Measurements from ENCODE around the gene ISG20. TPM values are rescaled to one million over a fixed set of nuclear protein-coding genes. Genes with fewer than 3 reads are reported as not detected.

ISG20 gene
- total and polyA plus RNA-seq, 2 experiments from 2014 or later, result 1.4 TPM; not detected in 1

DNA sequence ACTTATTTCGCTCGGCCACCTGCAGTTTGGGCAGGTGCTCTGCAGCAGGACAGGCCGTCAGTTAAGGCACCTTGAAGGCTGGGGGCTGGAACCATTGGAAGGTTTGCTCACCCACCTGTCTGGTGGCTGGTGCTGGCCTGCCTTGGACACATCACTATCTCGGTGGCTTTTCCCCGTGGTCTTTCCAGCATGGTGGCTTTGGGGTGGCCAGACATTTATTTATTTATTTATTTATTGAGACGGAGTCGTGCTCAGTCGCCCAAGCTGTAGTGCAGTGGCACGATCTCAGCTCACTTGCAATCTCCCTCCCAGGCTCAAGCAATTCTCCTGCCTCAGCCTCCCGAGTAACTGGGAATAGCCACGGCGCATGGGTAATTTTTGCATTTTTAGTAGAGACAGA, 11.7 kb downstream of the ISG20 start:
- H3K4me1 ChIP-seq (ENCODE audit: insufficient read depth), result peaks cover 8% of the 10 kb centered on the region; the same call in 1 of the 2 replicates
- no peaks in the 10 kb centered on the region for H3F3A ChIP-seq (ENCODE audit: insufficient read depth)
- WGBS, 2 experiments (ENCODE audit: low coverage in 1 of 2, low lambda C conversion rate in 2 of 2, missing lambda C conversion rate in 2 of 2), result 97 to 98% methylated on average over 12 of the region's 12 CpGs
- H3K9ac ChIP-seq, result no peak overlapping the region
- H4K20me1 ChIP-seq (ENCODE audit: insufficient read depth), result no peaks in the 10 kb centered on the region
- no peaks in the 10 kb centered on the region for H3K36me3 ChIP-seq (ENCODE audit: low read depth)
- no peak overlapping the region for H3K27ac ChIP-seq
- H3K27me3 ChIP-seq (replicated peaks; ENCODE audit: insufficient read depth), result no peaks in the 10 kb centered on the region
- in situ Hi-C loops (cut with MboI), result loop anchor here (25.0 kb wide), 2 partner anchors 362 to 537 kb away; no protein-coding TSS in a partner anchor
- H3K79me2 ChIP-seq (ENCODE audit: insufficient read depth), result no peaks in the 10 kb centered on the region
- H3K4me2 ChIP-seq (ENCODE audit: unreplicated experiment), result no peak overlapping the region
- no peak overlapping the region for H3K4me3 ChIP-seq
- DNase-seq, result no peak
- H3K9me3 ChIP-seq (ENCODE audit: low read depth), result no peaks in the 10 kb centered on the region
- H2AFZ ChIP-seq, result no peak overlapping the region
- H3K9me2 ChIP-seq (ENCODE audit: insufficient read depth), result no peaks in the 10 kb centered on the region
- TF ChIP-seq EZH2 (IDR thresholded peaks at IDR 0.05; ENCODE audit: insufficient read depth, poor library complexity, severe bottlenecking), result no peak
- no peak for TF ChIP-seq EZH2phosphoT487 (IDR thresholded peaks at IDR 0.05; ENCODE audit: insufficient read depth, low read depth)

DNA sequence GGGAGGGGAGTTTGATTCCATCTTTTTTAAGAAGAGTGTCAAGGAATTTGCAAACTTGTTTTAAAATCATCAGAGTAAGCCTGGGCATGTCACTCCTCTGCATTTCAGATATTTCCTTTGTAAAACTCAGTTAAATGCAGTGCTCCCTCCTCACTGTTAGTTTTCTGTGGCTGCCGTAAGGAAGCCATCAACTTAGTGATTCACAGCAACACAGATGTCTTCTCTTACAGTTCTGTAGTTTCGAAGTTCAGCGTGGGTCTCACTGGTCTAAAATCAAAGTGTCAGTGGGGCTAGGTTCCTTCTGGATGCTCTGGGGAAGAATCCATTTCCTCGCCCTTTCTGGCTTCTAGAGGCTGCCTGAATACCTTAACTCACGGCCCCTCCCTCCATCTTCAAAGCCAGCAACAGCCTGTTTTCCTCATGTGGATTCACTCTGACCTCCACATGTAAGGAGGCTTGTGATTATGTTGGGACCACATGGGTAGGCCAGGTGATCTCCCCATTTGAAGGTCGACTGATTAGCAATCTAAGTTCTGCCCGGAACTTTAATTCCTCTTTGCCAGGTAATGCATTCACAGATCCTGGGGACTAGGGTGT, 12.4 kb downstream of the ISG20 start:
- no peaks in the 10 kb centered on the region for H3K79me2 ChIP-seq (ENCODE audit: insufficient read depth)
- in situ Hi-C loops (cut with MboI), result loop anchor here (25.0 kb wide), 2 partner anchors 361 to 536 kb away; no protein-coding TSS in a partner anchor
- H3K27ac ChIP-seq, result no peak overlapping the region
- no peaks in the 10 kb centered on the region for H3K27me3 ChIP-seq (replicated peaks; ENCODE audit: insufficient read depth)
- H3F3A ChIP-seq (ENCODE audit: insufficient read depth), result no peaks in the 10 kb centered on the region
- 77 to 78% methylated on average over 7 of the region's 7 CpGs for WGBS, 2 experiments (ENCODE audit: low coverage in 1 of 2, low lambda C conversion rate in 2 of 2, missing lambda C conversion rate in 2 of 2)
- no peaks in the 10 kb centered on the region for H3K9me2 ChIP-seq (ENCODE audit: insufficient read depth)
- no peak overlapping the region for H3K9ac ChIP-seq
- H3K36me3 ChIP-seq (ENCODE audit: low read depth), result no peaks in the 10 kb centered on the region
- H3K4me2 ChIP-seq (ENCODE audit: unreplicated experiment), result no peak overlapping the region
- TF ChIP-seq EZH2 (IDR thresholded peaks at IDR 0.05; ENCODE audit: insufficient read depth, poor library complexity, severe bottlenecking), result no peak
- no peak for TF ChIP-seq EZH2phosphoT487 (IDR thresholded peaks at IDR 0.05; ENCODE audit: insufficient read depth, low read depth)
- no peak overlapping the region for H2AFZ ChIP-seq
- DNase-seq, result no peak
- no peak overlapping the region for H3K4me3 ChIP-seq
- H4K20me1 ChIP-seq (ENCODE audit: insufficient read depth), result no peaks in the 10 kb centered on the region
- H3K4me1 ChIP-seq (ENCODE audit: insufficient read depth), result peaks cover 8% of the 10 kb centered on the region; the same call in 1 of the 2 replicates
- H3K9me3 ChIP-seq (ENCODE audit: low read depth), result no peaks in the 10 kb centered on the region

DNA sequence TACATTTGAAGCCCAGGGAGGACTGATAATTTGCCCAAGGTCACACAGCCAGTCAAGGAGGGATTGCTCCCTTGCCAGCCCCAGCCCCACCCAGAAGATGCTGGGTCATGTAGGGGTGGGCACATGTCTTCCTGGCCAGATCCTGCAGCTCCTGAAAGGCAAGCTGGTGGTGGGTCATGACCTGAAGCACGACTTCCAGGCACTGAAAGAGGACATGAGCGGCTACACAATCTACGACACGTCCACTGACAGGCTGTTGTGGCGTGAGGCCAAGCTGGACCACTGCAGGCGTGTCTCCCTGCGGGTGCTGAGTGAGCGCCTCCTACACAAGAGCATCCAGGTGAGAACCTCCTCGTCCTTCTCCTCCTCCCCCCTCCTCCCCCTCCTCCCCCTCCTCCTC, 13.2 kb downstream of the ISG20 start:
- 88 to 94% methylated on average over 7 to 9 of the region's 9 CpGs for WGBS, 2 experiments (ENCODE audit: low coverage in 1 of 2, low lambda C conversion rate in 2 of 2, missing lambda C conversion rate in 2 of 2)
- no peak for DNase-seq
- H2AFZ ChIP-seq, result no peak overlapping the region

DNA sequence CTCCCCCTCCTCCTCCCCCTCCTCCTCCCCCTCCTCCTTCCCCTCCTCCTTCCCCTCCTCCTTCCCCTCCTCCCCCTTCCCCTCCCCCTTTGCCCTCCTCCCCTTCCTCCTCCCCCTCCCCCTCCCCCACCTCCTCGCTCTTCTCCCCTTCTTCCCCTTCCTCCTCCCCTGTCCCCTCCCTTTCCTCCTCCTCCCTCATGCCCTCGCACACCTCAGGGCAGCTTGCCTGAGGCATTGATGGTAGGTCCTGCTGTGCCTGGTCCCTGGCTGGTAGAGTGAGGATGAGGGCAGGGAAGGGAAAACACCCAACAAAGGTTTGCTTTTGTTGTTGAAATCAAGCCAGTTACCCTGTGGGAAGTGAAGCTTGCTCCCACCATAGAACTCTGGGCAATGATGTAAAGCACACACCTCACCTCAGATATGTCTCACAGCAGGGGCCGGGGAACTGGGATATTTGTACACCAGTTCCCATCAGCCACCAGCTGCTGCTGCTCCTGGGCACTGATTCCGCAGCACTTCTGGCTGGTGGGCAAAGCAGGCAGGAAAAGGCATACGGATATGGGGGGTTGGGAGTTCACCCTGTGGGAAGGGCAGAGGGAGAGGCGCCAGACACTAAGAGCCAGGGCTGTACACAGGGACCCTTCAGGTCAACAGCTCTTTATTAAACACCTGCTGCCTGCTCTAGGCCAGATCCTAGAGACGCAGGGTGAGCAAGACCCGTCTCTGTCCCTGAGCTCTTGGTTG, 13.8 kb downstream of the ISG20 start:
- no peak overlapping the region for H2AFZ ChIP-seq
- in situ Hi-C loops (cut with MboI), result loop anchor here (25.0 kb wide), 2 partner anchors 360 to 535 kb away; no protein-coding TSS in a partner anchor

More for the DNA sequence above, 13.2 kb downstream of the ISG20 start:
- H3K9me3 ChIP-seq (ENCODE audit: low read depth), result no peaks in the 10 kb centered on the region
- no peaks in the 10 kb centered on the region for H3K9me2 ChIP-seq (ENCODE audit: insufficient read depth)
- no peak overlapping the region for H3K4me2 ChIP-seq (ENCODE audit: unreplicated experiment)
- TF ChIP-seq EZH2 (IDR thresholded peaks at IDR 0.05; ENCODE audit: insufficient read depth, poor library complexity, severe bottlenecking), result no peak
- TF ChIP-seq EZH2phosphoT487 (IDR thresholded peaks at IDR 0.05; ENCODE audit: insufficient read depth, low read depth), result no peak
- H3K36me3 ChIP-seq (ENCODE audit: low read depth), result no peaks in the 10 kb centered on the region
- H3K4me3 ChIP-seq, result no peak overlapping the region
- H3K79me2 ChIP-seq (ENCODE audit: insufficient read depth), result no peaks in the 10 kb centered on the region
- no peaks in the 10 kb centered on the region for H4K20me1 ChIP-seq (ENCODE audit: insufficient read depth)
- H3F3A ChIP-seq (ENCODE audit: insufficient read depth), result no peaks in the 10 kb centered on the region
- no peak overlapping the region for H3K9ac ChIP-seq
- no peak overlapping the region for H3K27ac ChIP-seq
- in situ Hi-C loops (cut with MboI), result loop anchor here (25.0 kb wide), 2 partner anchors 360 to 535 kb away; no protein-coding TSS in a partner anchor
- H3K27me3 ChIP-seq (replicated peaks; ENCODE audit: insufficient read depth), result no peaks in the 10 kb centered on the region
- H3K4me1 ChIP-seq (ENCODE audit: insufficient read depth), result peaks cover 8% of the 10 kb centered on the region; the same call in 1 of the 2 replicates

More for the DNA sequence above, 13.8 kb downstream of the ISG20 start:
- Histone ChIP-seq H3K4me3 (no peak overlapping the region), H3K36me3 (ENCODE audit: low read depth) (no peaks in the 10 kb centered on the region), H3K79me2 (ENCODE audit: insufficient read depth) (no peaks in the 10 kb centered on the region), H3K9ac (no peak overlapping the region), H3K27me3 (replicated peaks; ENCODE audit: insufficient read depth) (no peaks in the 10 kb centered on the region), H3K9me3 (ENCODE audit: low read depth) (no peaks in the 10 kb centered on the region), H3K9me2 (ENCODE audit: insufficient read depth) (no peaks in the 10 kb centered on the region), H3K4me1 (ENCODE audit: insufficient read depth) (peaks cover 8% of the 10 kb centered on the region; the same call in 1 of the 2 replicates), H3F3A (ENCODE audit: insufficient read depth) (no peaks in the 10 kb centered on the region), H4K20me1 (ENCODE audit: insufficient read depth) (no peaks in the 10 kb centered on the region), H3K27ac (no peak overlapping the region), H3K4me2 (ENCODE audit: unreplicated experiment) (no peak overlapping the region)
- WGBS, 2 experiments (ENCODE audit: low coverage in 1 of 2, low lambda C conversion rate in 2 of 2, missing lambda C conversion rate in 2 of 2), result 68 to 76% methylated on average over 7 to 8 of the region's 8 CpGs
- TF ChIP-seq EZH2 (IDR thresholded peaks at IDR 0.05; ENCODE audit: insufficient read depth, poor library complexity, severe bottlenecking) (no peak), EZH2phosphoT487 (IDR thresholded peaks at IDR 0.05; ENCODE audit: insufficient read depth, low read depth) (no peak)
- no peak for DNase-seq

Measured in GM23248 (cell line).